ENCODE measurements around the gene PATE3. TPM values are rescaled to one million over a fixed set of nuclear protein-coding genes. Genes with fewer than 3 reads are reported as not detected.

The PATE3 gene
- total and polyA plus RNA-seq, 2 donors (not counting 1 experiment from before 2014, with no cell fraction given): not detected

GRCh38 chr11:125766251-125766650 is 21.7 kb upstream of the PATE3 start:
- 100% methylated on average over 1 of the region's 1 CpG for WGBS (ENCODE audit: insufficient coverage)
- H3K36me3 ChIP-seq (replicated peaks in 1 of 2; ENCODE audit: control extremely low read depth in 1 of 2, control insufficient read depth in 1 of 2, extremely low read depth in 1 of 2, insufficient read depth in 2 of 2, low read length in 1 of 2): no peaks in the 10 kb centered on the region
- peaks cover 0 to 4% (median 0%) of the 10 kb centered on the region in 3 donors for H3K9me3 ChIP-seq (ENCODE audit: control extremely low read depth in 1 of 3, control insufficient read depth in 2 of 3, insufficient read depth in 1 of 3, low read length in 2 of 3)
- no peaks in the 10 kb centered on the region for H3K79me2 ChIP-seq (ENCODE audit: control insufficient read depth, insufficient read depth, low read length)
- no peak overlapping the region for H3K4me2 ChIP-seq (replicated peaks; ENCODE audit: low read depth, low read length, poor library complexity, severe bottlenecking)
- H3K27ac ChIP-seq (ENCODE audit: low read length in 2 of 2): no peak overlapping the region
- intact Hi-C loops (cut with micrococcal nuclease): no loop called here
- H3K4me1 ChIP-seq (ENCODE audit: control insufficient read depth in 2 of 2, insufficient read depth in 2 of 2, low read length in 2 of 2): no peaks in the 10 kb centered on the region
- Mint-ChIP-seq H3K4me1 (no peaks in the 10 kb centered on the region), H3K4me3 (no peak overlapping the region), H3K27me3 (peaks cover 8% of the 10 kb centered on the region), H3K27ac (no peak overlapping the region), H3K9me3 (ENCODE audit: insufficient read depth) (peaks cover 5% of the 10 kb centered on the region)
- no peak overlapping the region for H3K4me3 ChIP-seq (ENCODE audit: control extremely low read depth in 1 of 5, extremely low read depth in 1 of 5, insufficient read depth in 1 of 5, low read depth in 2 of 5, low read length in 4 of 5)
- CTCF ChIA-PET: no interaction called here
- no peaks in the 10 kb centered on the region for H4K20me1 ChIP-seq (ENCODE audit: control insufficient read depth, insufficient read depth, low read length, poor library complexity, severe bottlenecking)
- H3K27me3 ChIP-seq (replicated peaks in 1 of 4; ENCODE audit: control extremely low read depth in 1 of 4, control insufficient read depth in 3 of 4, insufficient read depth in 4 of 4, low read length in 3 of 4): peaks cover 0 to 4% (median 0%) of the 10 kb centered on the region in 4 experiments
- no peak overlapping the region for H3K9ac ChIP-seq (ENCODE audit: low read length)
- DNase-seq: no peak
- no peak for TF ChIP-seq EZH2 (IDR thresholded peaks at IDR 0.05; ENCODE audit: borderline replicate concordance, insufficient read depth, low read depth, low read length, poor library complexity, severe bottlenecking)
- POLR2A ChIA-PET: no interaction called here
- no peak overlapping the region for H2AFZ ChIP-seq (ENCODE audit: insufficient read depth, low read depth, low read length, poor library complexity, severe bottlenecking)
- ATAC-seq (ENCODE audit: low read depth): no peak

DNA sequence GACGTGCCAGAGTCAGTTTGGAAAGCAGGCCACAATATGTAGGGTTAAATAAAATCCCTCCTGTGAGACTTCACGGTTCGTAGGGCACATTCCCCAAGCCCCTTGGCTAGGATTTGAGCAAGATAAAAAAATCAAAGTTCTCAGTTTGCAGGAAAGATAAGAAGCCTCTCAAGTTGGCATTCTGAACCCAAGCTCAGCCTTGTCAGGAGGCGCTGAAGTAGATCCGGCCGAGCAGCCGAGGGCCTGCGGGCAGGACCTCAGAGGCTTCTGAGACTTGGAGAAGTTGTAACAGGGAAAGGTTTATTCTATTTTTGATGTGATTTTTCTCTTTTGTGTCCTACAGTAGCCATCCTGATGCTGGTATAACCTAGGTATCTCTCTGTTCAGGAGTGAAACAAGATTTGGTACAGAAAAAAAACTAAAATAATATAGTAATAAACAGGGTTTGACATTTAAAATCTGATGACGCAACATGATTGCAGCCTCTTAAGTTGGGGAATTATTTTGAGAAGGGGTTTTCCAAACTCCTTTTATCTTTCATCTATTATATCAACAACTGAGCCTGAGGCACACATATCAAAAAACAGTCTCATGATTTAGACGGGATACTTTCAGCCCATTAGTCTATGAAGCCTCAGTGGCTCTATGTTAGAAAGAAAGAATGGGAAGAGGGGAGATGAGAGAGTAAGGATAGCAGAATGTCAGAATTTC is 19.4 kb upstream of the PATE3 start:
- Mint-ChIP-seq H3K9me3 (ENCODE audit: insufficient read depth) (no peaks in the 10 kb centered on the region), H3K4me1 (no peaks in the 10 kb centered on the region), H3K27ac (no peak overlapping the region), H3K4me3 (no peak overlapping the region), H3K27me3 (peaks cover 8% of the 10 kb centered on the region)
- intact Hi-C loops (cut with micrococcal nuclease): no loop called here
- TF ChIP-seq CTCF (IDR thresholded peaks at IDR 0.05) (no peak), EZH2 (IDR thresholded peaks at IDR 0.05; ENCODE audit: borderline replicate concordance, insufficient read depth, low read depth, low read length, poor library complexity, severe bottlenecking) (no peak)
- ChIA-PET CTCF (no interaction called here), POLR2A (no interaction called here)
- no peak for DNase-seq
- Histone ChIP-seq H3K27me3 (replicated peaks in 1 of 4; ENCODE audit: control extremely low read depth in 1 of 4, control insufficient read depth in 3 of 4, insufficient read depth in 4 of 4, low read length in 3 of 4) (peaks cover 0 to 4% (median 0%) of the 10 kb centered on the region in 4 experiments), H3K36me3 (replicated peaks in 1 of 2; ENCODE audit: control extremely low read depth in 1 of 2, control insufficient read depth in 1 of 2, extremely low read depth in 1 of 2, insufficient read depth in 2 of 2, low read length in 1 of 2) (no peaks in the 10 kb centered on the region), H3K4me2 (replicated peaks; ENCODE audit: low read depth, low read length, poor library complexity, severe bottlenecking) (no peak overlapping the region), H3K4me1 (ENCODE audit: control insufficient read depth in 2 of 2, insufficient read depth in 2 of 2, low read length in 2 of 2) (no peaks in the 10 kb centered on the region), H3K79me2 (ENCODE audit: control insufficient read depth, insufficient read depth, low read length) (no peaks in the 10 kb centered on the region), H2AFZ (ENCODE audit: insufficient read depth, low read depth, low read length, poor library complexity, severe bottlenecking) (no peak overlapping the region), H4K20me1 (ENCODE audit: control insufficient read depth, insufficient read depth, low read length, poor library complexity, severe bottlenecking) (no peaks in the 10 kb centered on the region), H3K9ac (ENCODE audit: low read length) (no peak overlapping the region), H3K27ac (ENCODE audit: low read length in 2 of 2) (no peak overlapping the region), H3K4me3 (ENCODE audit: control extremely low read depth in 1 of 5, extremely low read depth in 1 of 5, insufficient read depth in 1 of 5, low read depth in 2 of 5, low read length in 4 of 5) (no peak overlapping the region), H3K9me3 (ENCODE audit: control extremely low read depth in 1 of 3, control insufficient read depth in 2 of 3, insufficient read depth in 1 of 3, low read length in 2 of 3) (peaks cover 0 to 4% (median 0%) of the 10 kb centered on the region in 3 donors)
- ATAC-seq (ENCODE audit: low read depth): no peak
- 71% methylated on average over 6 of the region's 10 CpGs for WGBS (ENCODE audit: insufficient coverage)

All from B cell (primary cell).